HL-60 (cell line): Measurements from ENCODE around the gene CDH7.

Experiments
- DNase-seq, 2 experiments: peaks; one replicate each; pipeline ENCODE4 v3.0.0-alpha.2; 2010 to 2020; ENCODE audit warnings: low read depth in 1 of 2, low spot score in 1 of 2
- H3K27ac ChIP-seq: fragments of 250-450 bp; sonication (Bioruptor Pico); replicated peaks from 2 replicates; pipeline ENCODE4 v1.5.1; 2020; ENCODE audit warnings: mild to moderate bottlenecking, moderate library complexity
- H3K27me3 ChIP-seq: fragments of 250-450 bp; sonication (Bioruptor Pico); 2 replicates; pipeline ENCODE4 v1.5.1; 2021; ENCODE audit warnings: mild to moderate bottlenecking, moderate library complexity; ENCODE audit not compliant: insufficient read depth, poor library complexity, severe bottlenecking
- H3K4me3 ChIP-seq: replicated peaks from 2 replicates; pipeline ENCODE4 v1.5.1; 2011; ENCODE audit warnings: mild to moderate bottlenecking, control low read depth, low read length; ENCODE audit not compliant: insufficient read depth
- GABPA ChIP-seq: IDR thresholded peaks from 2 replicates; pipeline ENCODE4 v1.6.1; 2012; ENCODE audit warnings: low read depth
- POLR2AphosphoS5 ChIP-seq: IDR thresholded peaks from 2 replicates; pipeline ENCODE4 v1.6.1; 2012; ENCODE audit warnings: low read depth
- SPI1 ChIP-seq: IDR thresholded peaks from 2 replicates; pipeline ENCODE4 v1.6.1; 2012; ENCODE audit warnings: low read depth, mild to moderate bottlenecking, borderline replicate concordance
- TF ChIP-seq, protein P1 (sequence below): IDR thresholded peaks from one replicate; pipeline ENCODE4 v1.5.1; 2011; ENCODE audit warnings: low read length, control low read depth, inconsistent platforms; ENCODE audit not compliant: insufficient read depth
- TF ChIP-seq, protein P2 (sequence below): IDR thresholded peaks from 2 replicates; pipeline ENCODE4 v1.6.1; 2012; ENCODE audit warnings: low read depth; ENCODE audit not compliant: insufficient replicate concordance

The CDH7 gene

DNA sequence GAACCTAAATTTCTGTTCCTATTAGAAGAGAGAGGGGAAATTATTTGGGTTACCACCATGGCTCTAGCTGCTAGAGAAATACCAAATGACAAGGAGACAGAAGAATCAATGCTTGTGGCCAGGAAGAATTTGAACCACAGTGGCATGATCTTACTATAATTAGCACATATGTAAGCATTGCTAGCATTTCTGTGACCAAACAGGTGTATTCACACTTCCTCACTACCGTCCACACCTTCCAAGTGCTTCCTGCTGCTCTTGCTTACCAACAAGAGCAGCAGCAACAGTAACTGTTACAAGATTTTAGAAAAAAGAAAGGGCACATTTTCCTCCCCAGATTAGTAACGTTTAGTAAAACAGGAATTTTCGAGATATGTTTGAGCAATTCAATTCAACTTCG lies 60.5 kb downstream of the CDH7 start:
- DNase-seq, result no peak
- Histone ChIP-seq H3K4me3 (no peak overlapping the region), H3K27ac (no peak overlapping the region), H3K27me3 (no peaks in the 10 kb centered on the region)
- TF ChIP-seq POLR2AphosphoS5 (no peak), GABPA (no peak), SPI1 (no peak)
- TF ChIP-seq, protein P1, sequence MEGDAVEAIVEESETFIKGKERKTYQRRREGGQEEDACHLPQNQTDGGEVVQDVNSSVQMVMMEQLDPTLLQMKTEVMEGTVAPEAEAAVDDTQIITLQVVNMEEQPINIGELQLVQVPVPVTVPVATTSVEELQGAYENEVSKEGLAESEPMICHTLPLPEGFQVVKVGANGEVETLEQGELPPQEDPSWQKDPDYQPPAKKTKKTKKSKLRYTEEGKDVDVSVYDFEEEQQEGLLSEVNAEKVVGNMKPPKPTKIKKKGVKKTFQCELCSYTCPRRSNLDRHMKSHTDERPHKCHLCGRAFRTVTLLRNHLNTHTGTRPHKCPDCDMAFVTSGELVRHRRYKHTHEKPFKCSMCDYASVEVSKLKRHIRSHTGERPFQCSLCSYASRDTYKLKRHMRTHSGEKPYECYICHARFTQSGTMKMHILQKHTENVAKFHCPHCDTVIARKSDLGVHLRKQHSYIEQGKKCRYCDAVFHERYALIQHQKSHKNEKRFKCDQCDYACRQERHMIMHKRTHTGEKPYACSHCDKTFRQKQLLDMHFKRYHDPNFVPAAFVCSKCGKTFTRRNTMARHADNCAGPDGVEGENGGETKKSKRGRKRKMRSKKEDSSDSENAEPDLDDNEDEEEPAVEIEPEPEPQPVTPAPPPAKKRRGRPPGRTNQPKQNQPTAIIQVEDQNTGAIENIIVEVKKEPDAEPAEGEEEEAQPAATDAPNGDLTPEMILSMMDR, result no peak
- TF ChIP-seq, protein P2, sequence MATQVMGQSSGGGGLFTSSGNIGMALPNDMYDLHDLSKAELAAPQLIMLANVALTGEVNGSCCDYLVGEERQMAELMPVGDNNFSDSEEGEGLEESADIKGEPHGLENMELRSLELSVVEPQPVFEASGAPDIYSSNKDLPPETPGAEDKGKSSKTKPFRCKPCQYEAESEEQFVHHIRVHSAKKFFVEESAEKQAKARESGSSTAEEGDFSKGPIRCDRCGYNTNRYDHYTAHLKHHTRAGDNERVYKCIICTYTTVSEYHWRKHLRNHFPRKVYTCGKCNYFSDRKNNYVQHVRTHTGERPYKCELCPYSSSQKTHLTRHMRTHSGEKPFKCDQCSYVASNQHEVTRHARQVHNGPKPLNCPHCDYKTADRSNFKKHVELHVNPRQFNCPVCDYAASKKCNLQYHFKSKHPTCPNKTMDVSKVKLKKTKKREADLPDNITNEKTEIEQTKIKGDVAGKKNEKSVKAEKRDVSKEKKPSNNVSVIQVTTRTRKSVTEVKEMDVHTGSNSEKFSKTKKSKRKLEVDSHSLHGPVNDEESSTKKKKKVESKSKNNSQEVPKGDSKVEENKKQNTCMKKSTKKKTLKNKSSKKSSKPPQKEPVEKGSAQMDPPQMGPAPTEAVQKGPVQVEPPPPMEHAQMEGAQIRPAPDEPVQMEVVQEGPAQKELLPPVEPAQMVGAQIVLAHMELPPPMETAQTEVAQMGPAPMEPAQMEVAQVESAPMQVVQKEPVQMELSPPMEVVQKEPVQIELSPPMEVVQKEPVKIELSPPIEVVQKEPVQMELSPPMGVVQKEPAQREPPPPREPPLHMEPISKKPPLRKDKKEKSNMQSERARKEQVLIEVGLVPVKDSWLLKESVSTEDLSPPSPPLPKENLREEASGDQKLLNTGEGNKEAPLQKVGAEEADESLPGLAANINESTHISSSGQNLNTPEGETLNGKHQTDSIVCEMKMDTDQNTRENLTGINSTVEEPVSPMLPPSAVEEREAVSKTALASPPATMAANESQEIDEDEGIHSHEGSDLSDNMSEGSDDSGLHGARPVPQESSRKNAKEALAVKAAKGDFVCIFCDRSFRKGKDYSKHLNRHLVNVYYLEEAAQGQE, result no peak

DNA sequence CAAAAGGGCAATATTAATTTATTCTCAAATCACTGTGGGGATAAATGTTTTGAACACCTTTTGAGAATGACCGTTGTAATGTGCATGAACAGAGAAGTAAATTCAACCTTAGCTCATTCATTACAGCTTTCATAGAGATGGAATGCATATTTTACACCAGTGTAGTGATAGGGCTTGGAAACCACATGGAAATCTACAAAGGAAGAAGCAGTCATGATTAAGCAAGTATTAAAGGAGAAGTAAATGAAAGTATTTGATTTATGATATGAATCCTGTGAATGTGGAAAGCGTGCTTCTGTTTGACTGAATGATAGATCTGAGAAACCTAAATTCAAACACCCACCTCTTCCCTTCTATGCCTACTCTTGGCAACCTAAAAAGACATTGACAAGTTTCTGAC lies 64.7 kb downstream of the CDH7 start:
- no peak for TF ChIP-seq SPI1
- TF ChIP-seq POLR2AphosphoS5, result no peak
- TF ChIP-seq GABPA, result no peak
- TF ChIP-seq, protein P2, result no peak
- TF ChIP-seq, protein P1, result no peak
- Histone ChIP-seq H3K27ac (no peak overlapping the region), H3K27me3 (no peaks in the 10 kb centered on the region), H3K4me3 (no peak overlapping the region)
- no peak for DNase-seq

DNA sequence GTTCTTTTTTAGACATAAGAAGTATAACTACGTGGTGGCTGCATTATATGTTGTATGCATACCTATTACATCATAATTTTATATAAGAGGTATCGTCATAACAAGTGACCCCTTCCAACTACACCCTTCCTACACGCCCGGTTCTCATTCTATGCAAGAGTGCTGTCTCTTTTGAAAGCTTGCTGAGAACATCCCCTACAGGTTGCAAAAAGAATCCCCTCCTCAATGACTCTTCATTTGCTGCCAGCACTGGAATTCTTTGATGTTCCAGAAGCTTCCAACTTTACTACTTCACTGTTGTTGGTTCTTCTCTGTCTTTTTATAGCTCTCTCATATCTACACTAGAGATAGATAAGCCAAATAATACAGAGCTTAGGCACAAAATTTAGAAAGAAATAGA lies 66.4 kb downstream of the CDH7 start:
- TF ChIP-seq, protein P1, result no peak
- TF ChIP-seq SPI1 (no peak), POLR2AphosphoS5 (no peak), GABPA (no peak)
- TF ChIP-seq, protein P2, result no peak

More for the DNA sequence above, 66.4 kb downstream of the CDH7 start:
- H3K27me3 ChIP-seq, result no peaks in the 10 kb centered on the region
- no peak overlapping the region for H3K27ac ChIP-seq
- H3K4me3 ChIP-seq, result no peak overlapping the region
- DNase-seq, result no peak
